ENCODE measurements around the gene DONSON. TPM values are rescaled to one million over a fixed set of nuclear protein-coding genes. Genes with fewer than 3 reads are reported as not detected.

DONSON gene
- total RNA-seq, 4 donors from 2014 or later: 3.5 to 11.2 (median 5.2) TPM

GRCh38 chr21:33550772-33551660 is 37.5 kb downstream of the DONSON start:
- 94% methylated on average over 9 of the region's 23 CpGs for WGBS
- no peaks in the 10 kb centered on the region for H3K9me3 ChIP-seq
- no peak for DNase-seq (ENCODE audit: extremely low spot score)
- H3K4me1 ChIP-seq: peaks cover 13 to 35% (median 25%) of the 10 kb centered on the region in 4 donors
- H3K27me3 ChIP-seq: no peaks in the 10 kb centered on the region
- intact Hi-C loops (cut with DNase I): no loop called here
- no peak overlapping the region for H3K27ac ChIP-seq (replicated peaks in 1 of 4)
- TF ChIP-seq CTCF (IDR thresholded peaks at IDR 0.05) (no peak), POLR2A (IDR thresholded peaks at IDR 0.05; ENCODE audit: low read depth) (no peak), POLR2AphosphoS5 (IDR thresholded peaks at IDR 0.05) (no peak), EP300 (IDR thresholded peaks at IDR 0.05) (no peak)
- H3K36me3 ChIP-seq: peaks cover 67 to 96% (median 86%) of the 10 kb centered on the region in 4 donors
- H3K4me3 ChIP-seq: no peak overlapping the region

- no peak for TF ChIP-seq POLR2A (IDR thresholded peaks at IDR 0.05; ENCODE audit: low read depth)
- TF ChIP-seq CTCF (IDR thresholded peaks at IDR 0.05): no peak
- TF ChIP-seq POLR2AphosphoS5 (IDR thresholded peaks at IDR 0.05): no peak
- TF ChIP-seq EP300 (IDR thresholded peaks at IDR 0.05): no peak
- Histone ChIP-seq H3K4me1 (peaks cover 14 to 36% (median 26%) of the 10 kb centered on the region in 4 donors), H3K27ac (replicated peaks in 1 of 4) (no peak overlapping the region), H3K4me3 (no peak overlapping the region), H3K36me3 (peaks cover 67 to 87% (median 81%) of the 10 kb centered on the region in 4 donors), H3K27me3 (no peaks in the 10 kb centered on the region), H3K9me3 (no peaks in the 10 kb centered on the region)
- WGBS: 100% methylated on average over 13 of the region's 19 CpGs
- intact Hi-C loops (cut with DNase I): loop anchor here (5.0 kb wide), 1 partner anchor 37 kb away; the partner anchor contains the start of gene DONSON
- DNase-seq (ENCODE audit: extremely low spot score): no peak
Measured at GRCh38 chr21:33549848-33550771, 38.4 kb downstream of the DONSON start.

GRCh38 chr21:33546086-33546485 is 42.4 kb downstream of the DONSON start:
- TF ChIP-seq POLR2A (IDR thresholded peaks at IDR 0.05; ENCODE audit: low read depth) (no peak), CTCF (IDR thresholded peaks at IDR 0.05) (no peak), EP300 (IDR thresholded peaks at IDR 0.05) (no peak), POLR2AphosphoS5 (IDR thresholded peaks at IDR 0.05) (no peak)
- H3K27ac ChIP-seq (replicated peaks in 1 of 4): no peak overlapping the region

GRCh38 chr21:33544451-33545195 is 43.9 kb downstream of the DONSON start:
- 12% methylated on average over 8 of the region's 8 CpGs for WGBS
- Histone ChIP-seq H3K9me3 (no peaks in the 10 kb centered on the region), H3K36me3 (peaks cover 18 to 34% (median 26%) of the 10 kb centered on the region in 4 donors), H3K4me3 (peak overlapping the region; percentile 72 to 81 (median 75)), H3K27ac (replicated peaks in 1 of 4) (peak overlapping the region in 3 of 4 donors; percentile 97 to 99 (median 98)), H3K4me1 (peaks cover 34 to 58% (median 49%) of the 10 kb centered on the region in 4 donors), H3K27me3 (no peaks in the 10 kb centered on the region)
- TF ChIP-seq POLR2A (IDR thresholded peaks at IDR 0.05; ENCODE audit: low read depth): no peak
- no peak for TF ChIP-seq POLR2AphosphoS5 (IDR thresholded peaks at IDR 0.05)
- TF ChIP-seq EP300 (IDR thresholded peaks at IDR 0.05): no peak
- TF ChIP-seq CTCF (IDR thresholded peaks at IDR 0.05): no peak
- intact Hi-C loops (cut with DNase I): loop anchor here (5.0 kb wide), 2 partner anchors 43 to 62 kb away; partner anchors contain the start of gene DONSON
- DNase-seq (ENCODE audit: extremely low spot score): no peak

More at GRCh38 chr21:33546086-33546485, 42.4 kb downstream of the DONSON start:
- no peak for DNase-seq (ENCODE audit: extremely low spot score)
- no peaks in the 10 kb centered on the region for H3K27me3 ChIP-seq
- peaks cover 26 to 53% (median 39%) of the 10 kb centered on the region in 4 donors for H3K4me1 ChIP-seq
- WGBS: 55% methylated on average over 3 of the region's 3 CpGs
- peaks cover 32 to 49% (median 41%) of the 10 kb centered on the region in 4 donors for H3K36me3 ChIP-seq
- H3K4me3 ChIP-seq: no peak overlapping the region
- H3K9me3 ChIP-seq: no peaks in the 10 kb centered on the region
- intact Hi-C loops (cut with DNase I): loop anchor here (5.0 kb wide), 1 partner anchor 41 kb away; the partner anchor contains the start of gene DONSON

All from esophagus muscularis mucosa (tissue), 4 donors.